B cell (primary cell): ENCODE measurements around the gene MS4A18. TPM values are rescaled to one million over a fixed set of nuclear protein-coding genes. Genes with fewer than 3 reads are reported as not detected.

Source experiments
- ATAC-seq: fragments of 200-7000 bp; cut with Tn5 transposase; one replicate; pipeline ENCODE4 v1.10.0; 2021; ENCODE audit warnings: low read depth, mild to moderate bottlenecking, moderate number of reproducible peaks, moderate library complexity
- CTCF ChIA-PET: fragments of 350-600 bp; sonication (Branson Sonifier 250); formaldehyde crosslinking; loops from one replicate; lab custom pipeline; 2021; ENCODE audit warnings: antibody characterized with exemption, inconsistent platforms; lab: Charles Lee
- POLR2A ChIA-PET: fragments of 350-600 bp; sonication (Branson Sonifier 250); formaldehyde crosslinking; loops from one replicate; lab custom pipeline; 2021; ENCODE audit warnings: antibody characterized with exemption; lab: Charles Lee
- DNase-seq: peaks from one replicate; pipeline ENCODE4 v3.0.0; 2013
- H2AFZ ChIP-seq: 2 replicates; pipeline ENCODE4 v1.6.1; 2012; ENCODE audit warnings: mild to moderate bottlenecking, low read depth, low read length; ENCODE audit not compliant: insufficient read depth, poor library complexity, severe bottlenecking
- H3K27ac ChIP-seq, 2 donors: 1 replicate in 1 of 2; 2 replicates in 1 of 2; pipeline ENCODE4 v1.5.1; 2012 to 2013; ENCODE audit warnings: low read length in 2 of 2, mild to moderate bottlenecking in 2 of 2, moderate library complexity in 1 of 2
- H3K27me3 ChIP-seq, 4 experiments: fragments of 200-600 bp in 1 of 4; sonication (generic) in 1 of 4; replicated peaks in 1 of 4; 1 replicate in 2 of 4; 2 replicates in 2 of 4; pipeline versions ENCODE4 v1.6.1 to v1.7.0; 2013 to 2016; ENCODE audit warnings: low read length in 3 of 4, mild to moderate bottlenecking in 2 of 4, mixed read lengths in 1 of 4, moderate library complexity in 1 of 4; ENCODE audit not compliant: insufficient read depth in 4 of 4, control insufficient read depth in 3 of 4; ENCODE audit errors: control extremely low read depth in 1 of 4
- H3K36me3 ChIP-seq, 2 experiments: replicated peaks in 1 of 2; 1 replicate in 1 of 2; 2 replicates in 1 of 2; pipeline versions ENCODE4 v1.6.1 to v1.7.1; 2013; ENCODE audit warnings: low read length in 1 of 2; ENCODE audit not compliant: insufficient read depth in 2 of 2, control insufficient read depth in 1 of 2; ENCODE audit errors: control extremely low read depth in 1 of 2, extremely low read depth in 1 of 2
- H3K4me1 ChIP-seq, 2 donors: fragments of 200-600 bp in 1 of 2; sonication (generic) in 1 of 2; 1 replicate in 1 of 2; 2 replicates in 1 of 2; pipeline versions ENCODE4 v1.5.1 to v1.6.1; 2013 to 2017; ENCODE audit warnings: low read length in 2 of 2; ENCODE audit not compliant: control insufficient read depth in 2 of 2, insufficient read depth in 2 of 2
- H3K4me2 ChIP-seq: replicated peaks from 2 replicates; pipeline ENCODE3; 2012; ENCODE audit warnings: mild to moderate bottlenecking, low read depth, low read length; ENCODE audit not compliant: poor library complexity, severe bottlenecking
- H3K4me3 ChIP-seq, 5 experiments: fragments of 200-600 bp in 1 of 5; sonication (generic) in 1 of 5; 1 replicate in 3 of 5; 2 replicates in 2 of 5; pipeline versions ENCODE4 v1.5.1 to v1.7.0; 2011 to 2016; ENCODE audit warnings: low read length in 4 of 5, mild to moderate bottlenecking in 4 of 5, low read depth in 2 of 5, control low read depth in 1 of 5, moderate library complexity in 1 of 5; ENCODE audit not compliant: insufficient read depth in 1 of 5; ENCODE audit errors: control extremely low read depth in 1 of 5, extremely low read depth in 1 of 5
- H3K79me2 ChIP-seq: fragments of 200-600 bp; sonication (generic); one replicate; pipeline ENCODE4 v1.6.0; 2016; ENCODE audit warnings: low read length; ENCODE audit not compliant: control insufficient read depth, insufficient read depth
- H3K9ac ChIP-seq: fragments of 200-600 bp; sonication (generic); 2 replicates; pipeline ENCODE4 v1.6.1; 2017; ENCODE audit warnings: mild to moderate bottlenecking, low read length, moderate library complexity
- H3K9me3 ChIP-seq, 3 donors: one replicate each; pipeline versions ENCODE4 v1.6.1 to v1.7.1; 2013; ENCODE audit warnings: low read length in 2 of 3; ENCODE audit not compliant: control insufficient read depth in 2 of 3, insufficient read depth in 1 of 3; ENCODE audit errors: control extremely low read depth in 1 of 3
- H4K20me1 ChIP-seq: 2 replicates; pipeline ENCODE4 v1.6.0; 2012; ENCODE audit warnings: mild to moderate bottlenecking, low read length; ENCODE audit not compliant: insufficient read depth, control insufficient read depth, poor library complexity, severe bottlenecking
- H3K27ac Mint-ChIP-seq: one replicate; pipeline ENCODE4 v1.8.0; 2021; ENCODE audit warnings: mixed read lengths
- H3K27me3 Mint-ChIP-seq: one replicate; pipeline ENCODE4 v1.8.0; 2021; ENCODE audit warnings: mixed read lengths
- H3K4me1 Mint-ChIP-seq: one replicate; pipeline ENCODE4 v1.8.0; 2021; ENCODE audit warnings: mixed read lengths
- H3K4me3 Mint-ChIP-seq: one replicate; pipeline ENCODE4 v1.8.0; 2021; ENCODE audit warnings: mixed read lengths
- H3K9me3 Mint-ChIP-seq: one replicate; pipeline ENCODE4 v1.8.0; 2022; ENCODE audit warnings: mixed read lengths; ENCODE audit not compliant: insufficient read depth
- EZH2 ChIP-seq: IDR thresholded peaks from 2 replicates; pipeline ENCODE4 v1.6.1; 2012; ENCODE audit warnings: borderline replicate concordance, low read depth, mild to moderate bottlenecking, moderate library complexity, low read length; ENCODE audit not compliant: insufficient read depth, poor library complexity, severe bottlenecking
- WGBS: methylation state at CpG from one replicate; pipeline ENCODE4 v1.1.5; 2013; ENCODE audit warnings: missing lambda C conversion rate; ENCODE audit not compliant: insufficient coverage; 5-methylcytosine and 5-hydroxymethylcytosine counted together
- intact Hi-C: fragments of 100-400 bp; cut with micrococcal nuclease; formaldehyde crosslinking; loops from one replicate; pipeline ENCODE4 v1.10.0; 2022
- polyA plus RNA-seq: library from polyadenylated mRNA; depleted of rRNA; stranded (reverse); fragments of >200 nt; gene quantifications from 2 replicates; pipeline ENCODE4 v1.2.3, GENCODE V29; 2012
- total RNA-seq, 2 donors: library from RNA; stranded (reverse); fragments of 120-200 nt in 1 of 2; gene quantifications; 1 replicate in 1 of 2; 2 replicates in 1 of 2; pipeline versions ENCODE4 v1.2.3 to v1.2.4, GENCODE V29; 2013 to 2022
- TF ChIP-seq, protein P1 (sequence below): fragments of 200-600 bp; IDR thresholded peaks from one replicate; pipeline ENCODE4 v1.8.0; 2022; ENCODE audit warnings: antibody characterized with exemption, mild to moderate bottlenecking

Gene MS4A18
- total and polyA plus RNA-seq, 2 donors (not counting 1 experiment from before 2014, with no cell fraction given) = not detected

DNA sequence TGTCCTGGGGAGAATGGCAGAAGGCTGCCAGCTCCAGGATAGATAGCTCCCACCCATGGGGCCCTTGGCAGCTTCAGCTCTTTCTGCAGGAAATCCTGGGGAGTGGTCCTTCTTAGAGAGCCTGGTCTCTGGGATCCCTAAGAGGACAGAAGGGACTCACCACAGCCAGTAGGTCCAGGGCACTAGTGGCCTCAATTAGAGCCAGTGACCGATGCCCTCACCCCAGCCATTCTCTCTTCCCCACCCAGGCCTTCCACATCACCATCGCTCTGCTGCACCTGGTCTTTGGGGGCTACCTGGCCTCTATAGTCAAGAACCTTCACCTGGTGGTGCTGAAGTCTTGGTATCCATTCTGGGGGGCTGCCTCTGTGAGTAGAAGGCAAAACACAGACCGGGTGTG lies 66.2 kb downstream of the MS4A18 start:
- Mint-ChIP-seq H3K27me3 (no peaks in the 10 kb centered on the region), H3K4me1 (no peaks in the 10 kb centered on the region), H3K27ac (no peak overlapping the region), H3K9me3 (no peaks in the 10 kb centered on the region), H3K4me3 (no peak overlapping the region)
- CTCF ChIA-PET = interaction anchor here (0.7 to 1.6 kb wide), 3 partner anchors 11 to 28 kb away, joined by 3 to 6 read pairs (median 4); no protein-coding TSS in a partner anchor
- no peak overlapping the region for H3K4me2 ChIP-seq
- no peaks in the 10 kb centered on the region for H3K36me3 ChIP-seq
- no peak overlapping the region for H3K9ac ChIP-seq
- H3K27ac ChIP-seq = no peak overlapping the region
- POLR2A ChIA-PET = no interaction called here
- H3K79me2 ChIP-seq = no peaks in the 10 kb centered on the region
- no peak overlapping the region for H3K4me3 ChIP-seq
- no peak for DNase-seq
- H4K20me1 ChIP-seq = no peaks in the 10 kb centered on the region
- intact Hi-C loops = no loop called here
- TF ChIP-seq EZH2 = no peak
- TF ChIP-seq, protein P1, sequence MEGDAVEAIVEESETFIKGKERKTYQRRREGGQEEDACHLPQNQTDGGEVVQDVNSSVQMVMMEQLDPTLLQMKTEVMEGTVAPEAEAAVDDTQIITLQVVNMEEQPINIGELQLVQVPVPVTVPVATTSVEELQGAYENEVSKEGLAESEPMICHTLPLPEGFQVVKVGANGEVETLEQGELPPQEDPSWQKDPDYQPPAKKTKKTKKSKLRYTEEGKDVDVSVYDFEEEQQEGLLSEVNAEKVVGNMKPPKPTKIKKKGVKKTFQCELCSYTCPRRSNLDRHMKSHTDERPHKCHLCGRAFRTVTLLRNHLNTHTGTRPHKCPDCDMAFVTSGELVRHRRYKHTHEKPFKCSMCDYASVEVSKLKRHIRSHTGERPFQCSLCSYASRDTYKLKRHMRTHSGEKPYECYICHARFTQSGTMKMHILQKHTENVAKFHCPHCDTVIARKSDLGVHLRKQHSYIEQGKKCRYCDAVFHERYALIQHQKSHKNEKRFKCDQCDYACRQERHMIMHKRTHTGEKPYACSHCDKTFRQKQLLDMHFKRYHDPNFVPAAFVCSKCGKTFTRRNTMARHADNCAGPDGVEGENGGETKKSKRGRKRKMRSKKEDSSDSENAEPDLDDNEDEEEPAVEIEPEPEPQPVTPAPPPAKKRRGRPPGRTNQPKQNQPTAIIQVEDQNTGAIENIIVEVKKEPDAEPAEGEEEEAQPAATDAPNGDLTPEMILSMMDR = no peak
- WGBS = 78% methylated on average over 1 of the region's 3 CpGs
- H2AFZ ChIP-seq = no peak overlapping the region
- no peak for ATAC-seq
- no peaks in the 10 kb centered on the region for H3K27me3 ChIP-seq
- H3K4me1 ChIP-seq = no peaks in the 10 kb centered on the region
- no peaks in the 10 kb centered on the region for H3K9me3 ChIP-seq

DNA sequence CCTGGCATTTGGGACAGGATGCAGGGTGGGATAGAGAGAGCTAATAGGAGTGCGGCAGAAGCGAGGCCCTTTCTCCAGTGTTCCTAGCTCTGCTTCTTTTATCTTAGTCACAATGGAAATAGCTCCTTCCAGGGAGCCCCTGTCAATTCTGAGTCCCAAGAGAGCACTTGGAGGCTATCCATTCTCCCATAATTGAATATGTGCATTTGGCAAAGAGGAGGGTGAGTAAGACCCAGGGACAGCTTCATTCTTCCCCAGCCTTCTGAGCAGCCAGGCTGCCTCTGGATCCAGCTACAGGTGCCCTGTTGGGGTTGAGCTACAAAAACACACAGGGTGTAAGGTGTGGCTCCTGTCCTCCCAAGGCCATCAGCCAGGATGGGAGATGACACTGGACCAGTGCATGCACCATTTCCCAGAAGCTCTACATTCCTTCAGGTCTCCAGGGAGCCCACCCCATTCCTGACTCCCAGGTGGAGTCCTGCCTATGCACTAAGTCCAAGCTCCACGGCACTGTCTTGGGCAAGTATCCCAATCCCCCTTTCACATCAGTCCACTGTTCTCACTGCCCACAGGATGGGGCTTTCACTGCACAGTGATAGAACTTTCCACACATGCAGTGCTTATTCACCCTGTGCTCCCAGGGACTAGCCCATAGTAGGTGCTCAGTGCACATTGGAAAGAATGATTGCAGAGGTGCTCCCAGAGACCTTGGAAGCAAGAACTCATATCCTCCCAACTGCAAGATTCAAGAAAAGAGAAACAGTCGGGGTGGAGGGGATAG lies 66.8 kb downstream of the MS4A18 start:
- 83% methylated on average over 1 of the region's 4 CpGs for WGBS
- H4K20me1 ChIP-seq = no peaks in the 10 kb centered on the region

More for the DNA sequence above, 66.8 kb downstream of the MS4A18 start:
- H3K9me3 Mint-ChIP-seq = no peaks in the 10 kb centered on the region
- intact Hi-C loops = no loop called here
- no peaks in the 10 kb centered on the region for H3K4me1 Mint-ChIP-seq
- H3K27me3 ChIP-seq = no peaks in the 10 kb centered on the region
- H3K4me1 ChIP-seq = no peaks in the 10 kb centered on the region
- ATAC-seq (no peak), DNase-seq (no peak)
- H3K9ac ChIP-seq = no peak overlapping the region
- no peak overlapping the region for H3K27ac ChIP-seq
- no peak overlapping the region for H2AFZ ChIP-seq
- no peak overlapping the region for H3K4me3 ChIP-seq
- no peaks in the 10 kb centered on the region for H3K9me3 ChIP-seq
- H3K36me3 ChIP-seq = no peaks in the 10 kb centered on the region
- no peaks in the 10 kb centered on the region for H3K79me2 ChIP-seq
- no peak overlapping the region for H3K27ac Mint-ChIP-seq
- no peaks in the 10 kb centered on the region for H3K27me3 Mint-ChIP-seq
- ChIA-PET CTCF (interaction anchor here (0.9 to 1.6 kb wide), 2 partner anchors 12 to 39 kb away, joined by 4 to 6 read pairs; no protein-coding TSS in a partner anchor), POLR2A (no interaction called here)
- no peak overlapping the region for H3K4me3 Mint-ChIP-seq
- TF ChIP-seq, protein P1 = no peak
- no peak for TF ChIP-seq EZH2
- no peak overlapping the region for H3K4me2 ChIP-seq
